ENCODE results near the gene PSAP.
"Not testable (repeated sequence)": the region's sequence is repeated elsewhere in the genome, so short reads cannot be mapped to it uniquely, and the experiment has no call there.

The PSAP gene

GRCh38 chr10:71850743-71851464 is at the start of gene PSAP:
PSAP (minus strand) TSS chr10:71851251; CDS start chr10:71851221, 30 bp downstream.
- peak; percentile 89 for FAIRE-seq

GRCh38 chr10:71900441-71901180 is 49.6 kb upstream of the PSAP start:
- DNase-seq (ENCODE audit: insufficient read length, low spot score) (no peak), FAIRE-seq (no peak)

More at GRCh38 chr10:71850743-71851464, at the start of gene PSAP:
- peak; percentile 98 for DNase-seq (ENCODE audit: insufficient read length, low spot score)

- no peak for DNase-seq (ENCODE audit: insufficient read length, low spot score)
- no peak for FAIRE-seq
Measured at GRCh38 chr10:71899665-71900412, 48.8 kb upstream of the PSAP start.

GRCh38 chr10:71898346-71898745 is 47.3 kb upstream of the PSAP start:
- DNase-seq (ENCODE audit: insufficient read length, low spot score); FAIRE-seq: not testable (repeated sequence)

- DNase-seq (ENCODE audit: insufficient read length, low spot score): no peak
- no peak for FAIRE-seq
Measured at GRCh38 chr10:71893920-71894319, 42.9 kb upstream of the PSAP start.

GRCh38 chr10:71893258-71893815 is 42.3 kb upstream of the PSAP start:
- DNase-seq (ENCODE audit: insufficient read length, low spot score): no peak
- FAIRE-seq: no peak

GRCh38 chr10:71891437-71891836 is 40.4 kb upstream of the PSAP start:
- no peak for DNase-seq (ENCODE audit: insufficient read length, low spot score)
- FAIRE-seq: no peak

- FAIRE-seq (no peak), DNase-seq (ENCODE audit: insufficient read length, low spot score) (no peak)
Measured at GRCh38 chr10:71889388-71889987, 38.4 kb upstream of the PSAP start.

- FAIRE-seq: peak; percentile 89
- DNase-seq (ENCODE audit: insufficient read length, low spot score): peak; percentile 74
Measured at GRCh38 chr10:71888623-71889387, 37.8 kb upstream of the PSAP start.

GRCh38 chr10:71888248-71888622 is 37.2 kb upstream of the PSAP start:
- FAIRE-seq (no peak), DNase-seq (ENCODE audit: insufficient read length, low spot score) (no peak)

- FAIRE-seq (no peak), DNase-seq (ENCODE audit: insufficient read length, low spot score) (no peak)
Measured at GRCh38 chr10:71887743-71888142, 36.7 kb upstream of the PSAP start.

GRCh38 chr10:71882813-71883659 is 32.0 kb upstream of the PSAP start:
- FAIRE-seq: no peak
- DNase-seq (ENCODE audit: insufficient read length, low spot score): no peak

GRCh38 chr10:71881647-71882355 is 30.8 kb upstream of the PSAP start:
- FAIRE-seq (no peak), DNase-seq (ENCODE audit: insufficient read length, low spot score) (no peak)

GRCh38 chr10:71881307-71881624 is 30.2 kb upstream of the PSAP start:
- DNase-seq (ENCODE audit: insufficient read length, low spot score); FAIRE-seq: not testable (repeated sequence)

GRCh38 chr10:71880425-71881306 is 29.6 kb upstream of the PSAP start:
- FAIRE-seq: no peak

GRCh38 chr10:71878327-71879034 is 27.4 kb upstream of the PSAP start:
- FAIRE-seq (no peak), DNase-seq (ENCODE audit: insufficient read length, low spot score) (no peak)

More at GRCh38 chr10:71880425-71881306, 29.6 kb upstream of the PSAP start:
- no peak for DNase-seq (ENCODE audit: insufficient read length, low spot score)

- FAIRE-seq (no peak), DNase-seq (ENCODE audit: insufficient read length, low spot score) (no peak)
Measured at GRCh38 chr10:71877821-71878220, 26.8 kb upstream of the PSAP start.

Measured in HTR-8/SVneo (cell line).